Suppressor macrophage treated with lipopolysaccharide for 1 hour (primary cell): ENCODE data around the gene PLEKHM1.

Experiments
- DNase-seq, 3 donors: peaks; one replicate each; pipeline ENCODE4 v3.0.0-alpha.2; 2020 to 2022

The PLEKHM1 gene

GRCh38 chr17:45440161-45440778 is 50.3 kb downstream of the PLEKHM1 start:
- DNase-seq, result no peak

DNA sequence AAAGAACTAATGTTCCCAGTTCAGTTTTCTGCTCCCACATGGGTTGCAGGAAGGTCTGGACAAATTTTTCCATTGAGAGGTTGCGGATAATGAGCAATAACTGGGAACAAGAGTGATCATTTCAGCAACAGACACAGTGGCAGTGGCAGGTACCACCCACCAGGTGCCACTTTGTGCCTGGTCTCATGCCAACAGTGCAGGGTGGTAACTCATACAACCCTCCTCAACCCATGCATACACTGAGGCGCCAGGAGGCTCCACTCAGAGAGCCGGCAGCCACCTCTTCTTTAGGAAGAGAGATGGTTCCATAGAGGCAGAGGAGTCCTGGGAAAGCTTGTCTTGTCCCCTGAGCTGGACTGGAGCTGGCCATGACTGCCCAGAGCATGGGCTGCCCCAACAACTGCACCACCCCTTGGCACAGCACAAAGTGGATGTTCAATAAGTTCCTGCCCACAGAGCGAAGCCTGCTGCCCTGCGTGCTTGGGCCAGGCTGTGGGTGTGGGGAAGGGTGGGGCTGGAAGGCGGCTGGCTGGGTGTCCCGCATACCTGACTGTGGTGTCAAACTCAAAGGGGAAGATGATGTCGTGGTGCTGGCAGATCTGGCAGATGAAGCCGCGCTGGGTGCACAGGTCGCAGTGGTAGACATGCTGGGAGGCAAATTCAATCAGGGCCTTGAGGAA is 51.5 kb downstream of the PLEKHM1 start:
- no peak for DNase-seq

DNA sequence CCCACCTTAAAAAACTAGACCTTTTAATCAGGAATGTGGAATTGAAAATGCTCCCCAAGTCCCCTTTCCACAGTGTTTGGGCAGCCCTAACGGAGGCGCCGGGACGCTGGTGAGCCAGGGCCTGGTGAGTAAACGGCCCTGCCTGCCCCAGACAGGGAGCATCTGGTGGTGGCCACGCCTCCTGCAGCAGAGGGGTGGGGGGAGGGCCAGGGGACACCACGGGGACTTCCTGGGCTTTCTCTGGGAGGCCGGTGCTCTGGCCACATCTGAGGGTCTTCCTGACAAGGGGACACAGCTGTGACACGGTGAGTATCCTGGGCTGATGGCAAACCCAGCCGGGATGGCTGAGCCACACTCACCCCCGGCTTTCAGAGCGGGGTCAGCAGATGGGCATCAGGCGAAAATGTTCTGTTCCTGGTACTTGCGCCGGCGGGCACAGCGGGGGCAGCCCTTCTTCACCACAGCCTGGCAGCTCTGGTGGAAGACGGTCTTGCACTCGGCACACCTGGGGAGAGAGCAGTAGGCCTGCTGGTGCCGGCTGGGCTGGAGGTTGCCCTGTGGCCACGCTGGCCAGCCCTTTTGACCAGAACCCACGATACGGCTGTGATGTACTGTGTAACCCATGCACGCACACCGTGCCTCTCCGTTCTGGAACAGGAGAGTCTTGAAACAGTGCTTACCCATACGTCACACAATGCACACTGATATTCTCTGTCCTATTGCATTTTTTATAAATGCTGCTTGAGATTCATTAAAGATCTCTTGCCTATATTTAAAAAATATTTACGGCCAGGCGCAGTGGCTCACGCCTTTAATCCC is 52.8 kb downstream of the PLEKHM1 start:
- no peak for DNase-seq

DNA sequence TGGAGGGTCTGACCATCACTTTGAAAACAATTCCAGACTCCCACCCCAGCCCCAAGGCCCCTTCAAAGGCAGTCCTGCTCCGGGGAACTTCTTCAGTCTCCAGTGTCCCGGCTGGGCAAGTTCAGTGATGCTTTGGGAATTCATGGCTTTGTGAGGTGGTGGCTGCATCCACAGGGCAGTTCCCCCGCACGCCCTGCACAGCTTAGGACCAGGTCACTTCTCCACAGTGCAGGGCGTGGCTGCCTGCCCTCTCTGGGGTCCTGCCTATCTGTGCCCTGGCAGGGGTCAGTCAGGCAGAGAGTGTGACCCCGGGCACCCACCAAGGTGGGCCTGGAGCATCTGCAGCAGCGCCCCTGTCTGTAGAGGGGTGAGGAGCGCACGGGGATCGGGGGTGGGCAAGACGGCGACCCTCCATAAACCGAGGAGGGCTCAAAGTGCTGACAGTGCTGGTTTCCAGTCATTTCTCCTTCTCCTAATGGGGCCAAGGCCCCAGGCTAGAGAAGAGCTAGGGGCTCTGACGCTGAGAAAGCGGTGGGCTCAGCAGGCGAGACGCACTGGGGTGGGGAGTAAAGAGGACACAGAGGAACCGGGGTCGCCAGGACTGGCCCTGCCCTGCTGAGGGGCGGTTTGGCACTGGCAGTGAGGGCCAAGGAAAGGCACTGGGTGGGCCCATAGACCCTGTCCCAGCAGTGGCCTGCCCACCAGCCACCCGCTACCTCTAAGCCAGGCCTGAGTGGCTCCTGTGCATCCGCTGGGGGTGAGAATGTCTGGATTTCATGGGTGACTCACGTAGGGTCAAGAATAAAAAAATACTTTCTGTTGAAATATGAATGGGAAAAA is 53.7 kb downstream of the PLEKHM1 start:
- DNase-seq, result peak in 2 of 3 donors; percentile 37 to 57

DNA sequence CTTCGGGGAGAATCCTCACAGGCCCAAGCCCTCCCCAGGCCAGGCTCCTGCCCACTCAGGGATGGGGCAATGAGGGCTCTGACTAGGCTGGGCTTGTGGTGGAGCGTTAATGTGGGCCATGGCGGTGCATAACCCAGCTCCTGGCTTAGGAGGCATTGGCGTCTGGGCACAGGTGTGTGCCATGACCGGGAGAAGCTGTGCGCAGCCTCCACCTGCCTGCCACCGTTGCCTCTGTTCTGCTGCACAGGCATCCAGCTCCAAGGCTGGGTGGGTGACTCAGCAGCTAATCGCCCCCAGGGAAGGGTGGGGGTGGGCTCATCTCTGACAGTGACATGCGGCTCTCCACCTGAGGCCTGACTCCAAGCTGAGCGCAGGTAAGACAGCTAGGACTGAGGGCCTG is 54.4 kb downstream of the PLEKHM1 start:
- no peak for DNase-seq

DNA sequence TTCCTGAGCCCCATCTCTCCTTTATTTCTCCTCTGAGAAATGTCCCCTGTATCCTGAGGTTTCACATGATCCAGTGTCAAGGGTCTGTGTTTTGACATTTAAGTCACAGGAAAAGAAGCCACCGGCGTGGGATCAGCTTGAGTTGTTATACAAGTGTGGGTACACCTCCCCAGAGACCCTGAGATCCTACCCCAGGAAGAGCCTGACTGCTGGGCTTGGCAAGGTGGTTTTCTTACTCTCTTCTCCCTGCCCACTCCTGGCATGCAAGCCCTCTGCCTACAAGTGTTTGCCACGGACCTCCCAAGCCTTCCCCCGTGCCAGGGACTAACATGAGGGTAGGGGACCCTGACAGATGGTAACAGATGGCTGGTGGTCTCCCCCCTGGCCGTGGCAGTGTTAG is 55.0 kb downstream of the PLEKHM1 start:
- DNase-seq, result no peak

DNA sequence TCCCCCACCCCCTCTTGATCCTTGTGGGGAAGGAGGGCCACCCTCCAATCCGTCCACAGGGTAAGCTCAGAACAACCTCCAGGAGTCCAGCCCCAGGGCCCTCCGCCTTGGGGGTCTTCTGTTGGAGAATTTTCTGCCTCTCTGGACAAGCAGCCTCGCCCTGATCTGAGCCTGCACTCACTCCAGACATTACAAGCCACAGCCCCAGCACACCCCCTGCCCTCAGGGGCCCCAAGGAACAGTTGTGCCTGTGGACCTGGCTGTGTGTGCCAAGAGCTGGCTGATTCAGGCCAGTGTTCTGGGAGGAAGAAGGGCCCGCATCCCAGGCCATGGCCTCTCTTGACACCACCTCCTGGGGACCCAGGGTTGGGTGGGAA is 57.4 kb downstream of the PLEKHM1 start:
- peak in 1 of 3 donors; percentile 19 for DNase-seq

GRCh38 chr17:45432405-45433158 is 57.9 kb downstream of the PLEKHM1 start, which contains the start of gene ARHGAP27:
TSS of gene ARHGAP27 (minus strand) at chr17:45432870. CDS start at chr17:45430279, 2,591 bp downstream.
- DNase-seq, result peak; percentile 63 to 82 (median 70)

GRCh38 chr17:45431531-45432404 is 58.8 kb downstream of the PLEKHM1 start:
- DNase-seq, result peak; percentile 82 to 92 (median 88)

- peak; percentile 70 to 84 (median 75) for DNase-seq
Measured at GRCh38 chr17:45430738-45431530, 59.6 kb downstream of the PLEKHM1 start.

DNA sequence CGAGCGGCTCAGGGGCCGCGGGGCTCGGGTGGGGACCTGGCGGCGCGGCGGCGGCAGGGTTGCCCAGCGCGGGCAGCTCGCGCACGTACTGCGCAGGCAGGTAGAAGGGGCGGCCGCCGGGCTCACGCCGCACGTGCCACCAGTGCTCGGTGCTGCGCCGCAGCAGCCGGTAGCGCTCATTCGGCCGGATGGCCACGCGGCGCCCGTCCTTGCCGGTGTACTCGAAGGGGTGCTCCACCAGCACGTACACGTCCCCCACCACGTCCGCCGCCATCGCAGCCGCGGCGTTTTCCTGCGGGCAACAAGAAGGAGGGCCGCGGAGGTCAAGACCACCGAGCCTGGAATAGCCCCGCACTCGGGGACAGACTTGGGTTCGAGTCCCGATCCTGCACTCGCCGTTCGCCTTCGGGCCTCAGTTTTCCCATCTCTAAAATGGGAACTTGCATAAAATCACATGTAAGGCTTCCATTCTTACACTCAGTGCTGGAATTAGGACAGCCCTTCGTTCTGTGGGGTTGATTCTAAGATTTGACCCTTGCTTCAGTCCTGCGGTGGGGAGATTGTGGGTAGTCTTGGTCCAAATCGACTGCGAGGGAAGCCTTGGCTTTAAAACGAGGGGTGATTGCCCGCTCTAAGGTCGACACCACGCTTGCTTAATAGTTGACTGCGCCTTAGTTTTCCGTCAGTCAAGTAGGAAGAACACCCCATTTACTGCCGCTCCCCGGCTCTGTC is 60.3 kb downstream of the PLEKHM1 start:
- no peak for DNase-seq

DNA sequence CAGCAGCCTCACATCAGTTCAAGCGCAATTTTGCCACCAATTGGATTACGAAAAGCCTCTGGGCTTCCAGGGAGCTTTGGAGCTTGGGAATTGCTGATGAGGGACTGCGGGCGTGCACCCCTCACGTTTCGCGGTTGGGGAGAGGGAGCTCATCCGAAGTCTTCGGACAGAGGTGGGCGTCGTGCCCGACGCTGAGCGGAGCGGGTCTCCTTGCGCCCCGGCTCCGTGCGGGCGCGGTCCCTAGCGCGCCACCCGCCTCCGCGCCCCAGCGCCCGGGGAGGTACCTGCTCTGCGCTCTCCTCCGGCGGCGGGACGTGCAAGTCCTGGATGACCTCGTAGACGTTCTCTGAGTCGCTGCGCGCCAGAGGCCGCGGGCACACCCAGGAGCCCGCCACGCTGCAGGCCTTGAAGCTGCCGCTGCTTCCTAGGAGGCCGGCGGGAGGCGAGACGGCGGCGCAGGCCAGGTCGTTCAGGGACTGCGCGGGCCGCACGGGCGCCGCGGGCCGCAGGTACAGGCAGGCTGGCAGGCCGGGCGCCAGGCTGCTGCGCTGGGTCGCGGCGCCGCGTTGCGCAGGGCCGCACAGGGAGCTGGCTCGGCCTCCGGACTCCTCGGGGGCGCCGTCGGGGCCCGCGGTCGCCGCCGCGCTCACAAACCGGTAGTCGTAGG is 61.0 kb downstream of the PLEKHM1 start:
- DNase-seq, result no peak

GRCh38 chr17:45428931-45429338 is 61.6 kb downstream of the PLEKHM1 start:
- peak; percentile 73 to 85 (median 74) for DNase-seq

GRCh38 chr17:45428050-45428617 is 62.4 kb downstream of the PLEKHM1 start:
- peak; percentile 74 to 85 (median 76) for DNase-seq

DNA sequence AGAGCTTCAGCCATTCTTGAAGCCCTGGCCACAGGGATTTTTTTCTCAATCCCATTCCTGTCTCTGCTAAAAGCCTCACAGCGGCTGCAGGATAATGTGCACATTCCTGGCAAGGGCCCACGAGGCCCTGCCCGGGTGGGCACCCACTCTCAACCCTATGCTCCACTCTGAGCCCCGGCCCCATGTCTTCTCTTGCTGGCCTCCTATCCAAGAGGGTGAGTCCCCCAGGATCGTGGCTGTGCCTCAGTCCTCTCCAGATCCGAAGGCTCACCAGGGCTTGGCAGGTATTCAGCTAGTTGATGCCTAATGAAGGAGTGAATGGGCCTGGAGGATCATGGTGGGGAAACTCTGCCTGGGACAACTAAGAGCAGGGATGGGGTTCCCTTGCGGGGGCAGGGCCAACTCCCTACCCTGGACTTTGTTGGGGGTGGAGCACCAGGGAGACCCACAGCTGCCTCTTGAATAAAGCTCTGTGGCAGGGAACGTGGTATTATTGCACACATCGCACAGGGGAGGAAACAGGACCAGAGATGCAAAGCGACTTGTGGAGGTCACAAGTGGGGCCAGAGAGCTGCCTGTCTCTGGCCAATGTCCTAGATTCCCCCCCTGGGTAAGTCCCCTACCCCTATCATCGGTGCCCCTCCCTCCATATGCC is 63.2 kb downstream of the PLEKHM1 start:
- no peak for DNase-seq

- DNase-seq, result no peak
Measured at GRCh38 chr17:45426561-45426960, 64.0 kb downstream of the PLEKHM1 start.

DNA sequence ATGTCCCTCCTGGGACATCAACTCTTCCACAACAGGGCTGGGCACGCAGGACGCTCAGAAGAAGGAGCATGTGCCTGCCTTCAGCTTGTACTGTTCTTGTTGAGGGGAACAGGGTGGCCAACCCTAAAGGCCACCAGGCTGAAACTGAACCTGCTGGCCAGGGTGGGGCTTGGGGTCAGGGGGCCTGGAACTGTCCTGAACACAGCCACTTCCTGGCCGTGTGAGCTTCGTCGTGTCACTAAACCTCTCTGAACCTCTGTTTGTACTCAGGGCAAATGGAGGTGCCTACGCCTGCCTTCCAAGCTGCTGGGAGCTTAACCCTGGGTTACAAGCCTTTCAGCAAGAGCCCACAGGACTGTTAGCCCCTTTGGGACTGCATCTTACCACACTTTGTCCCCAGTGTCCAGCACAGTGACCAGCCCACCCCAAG is 64.5 kb downstream of the PLEKHM1 start:
- DNase-seq, result no peak
